Measurements from ENCODE around the gene REXO4. TPM values are rescaled to one million over a fixed set of nuclear protein-coding genes. Genes with fewer than 3 reads are reported as not detected.
"Not testable (repeated sequence)": the region's sequence is repeated elsewhere in the genome, so short reads cannot be mapped to it uniquely, and the experiment has no call there.

Gene REXO4
- total and polyA plus RNA-seq, 7 donors, result 13.2 to 25.9 (median 18.3) TPM

GRCh38 chr9:133454325-133454724 lies 36.5 kb upstream of the REXO4 start:
- Histone ChIP-seq H3K36me3 (no peaks in the 10 kb centered on the region), H3K27ac (no peak overlapping the region), H3K9me3 (no peaks in the 10 kb centered on the region), H3K4me3 (no peak overlapping the region), H3K27me3 (no peaks in the 10 kb centered on the region), H3K4me1 (peaks cover 0 to 8% (median 7%) of the 10 kb centered on the region in 4 donors)
- 88 to 91% methylated on average over 19 of the region's 19 CpGs for WGBS, 2 donors
- TF ChIP-seq POLR2AphosphoS5 (IDR thresholded peaks at IDR 0.05), result no peak
- no peak for TF ChIP-seq POLR2A (IDR thresholded peaks at IDR 0.05)
- TF ChIP-seq CTCF (IDR thresholded peaks at IDR 0.05), result no peak
- TF ChIP-seq EP300 (IDR thresholded peaks at IDR 0.05), result no peak
- DNase-seq, result no peak
- intact Hi-C loops (cut with DNase I), result no loop called here

GRCh38 chr9:133453651-133454050 lies 35.8 kb upstream of the REXO4 start:
- H3K4me1 ChIP-seq, result peaks cover 0 to under 1% (median under 1%) of the 10 kb centered on the region in 4 donors
- no peaks in the 10 kb centered on the region for H3K9me3 ChIP-seq
- TF ChIP-seq POLR2A (IDR thresholded peaks at IDR 0.05), result no peak
- no peak for TF ChIP-seq EP300 (IDR thresholded peaks at IDR 0.05)
- no peak for TF ChIP-seq POLR2AphosphoS5 (IDR thresholded peaks at IDR 0.05)
- no peak for TF ChIP-seq CTCF (IDR thresholded peaks at IDR 0.05)
- WGBS, 2 donors, result 87 to 91% methylated on average over 11 of the region's 11 CpGs
- no peak overlapping the region for H3K27ac ChIP-seq
- no peaks in the 10 kb centered on the region for H3K36me3 ChIP-seq
- DNase-seq, result no peak
- intact Hi-C loops (cut with DNase I), result no loop called here
- no peak overlapping the region for H3K4me3 ChIP-seq
- H3K27me3 ChIP-seq, result no peaks in the 10 kb centered on the region

GRCh38 chr9:133452562-133452961 lies 34.8 kb upstream of the REXO4 start:
- H3K4me1 ChIP-seq, result no peaks in the 10 kb centered on the region
- no peak overlapping the region for H3K27ac ChIP-seq
- no peaks in the 10 kb centered on the region for H3K9me3 ChIP-seq
- no peaks in the 10 kb centered on the region for H3K27me3 ChIP-seq
- intact Hi-C loops (cut with DNase I), result no loop called here
- no peak overlapping the region for H3K4me3 ChIP-seq
- no peak for DNase-seq
- H3K36me3 ChIP-seq, result no peaks in the 10 kb centered on the region
- 88 to 94% methylated on average over 7 of the region's 7 CpGs for WGBS, 2 donors
- TF ChIP-seq POLR2AphosphoS5 (IDR thresholded peaks at IDR 0.05) (no peak), CTCF (IDR thresholded peaks at IDR 0.05) (no peak), EP300 (IDR thresholded peaks at IDR 0.05) (no peak), POLR2A (IDR thresholded peaks at IDR 0.05) (no peak)

- H3K4me1 ChIP-seq; H3K27me3 ChIP-seq; H3K27ac ChIP-seq; H3K36me3 ChIP-seq; H3K9me3 ChIP-seq; intact Hi-C loops (cut with DNase I); DNase-seq; H3K4me3 ChIP-seq: not testable (repeated sequence)
- 84 to 92% methylated on average over 5 of the region's 5 CpGs for WGBS, 2 donors
Observed at GRCh38 chr9:133451865-133452264, 34.1 kb upstream of the REXO4 start.

- H3K9me3 ChIP-seq, result no peaks in the 10 kb centered on the region
- no peaks in the 10 kb centered on the region for H3K27me3 ChIP-seq
- no peaks in the 10 kb centered on the region for H3K36me3 ChIP-seq
- DNase-seq, result no peak
- H3K4me3 ChIP-seq, result no peak overlapping the region
- 45 to 82% methylated on average over 12 of the region's 12 CpGs for WGBS, 2 donors
- H3K27ac ChIP-seq, result no peak overlapping the region
- no peak for TF ChIP-seq POLR2AphosphoS5 (IDR thresholded peaks at IDR 0.05)
- no peak for TF ChIP-seq EP300 (IDR thresholded peaks at IDR 0.05)
- H3K4me1 ChIP-seq, result no peaks in the 10 kb centered on the region
- intact Hi-C loops (cut with DNase I), result no loop called here
Observed at GRCh38 chr9:133449760-133450159, 31.9 kb upstream of the REXO4 start.

- no peaks in the 10 kb centered on the region for H3K4me1 ChIP-seq
- intact Hi-C loops (cut with DNase I), result no loop called here
- 62 to 85% methylated on average over 13 of the region's 13 CpGs for WGBS, 2 donors
- H3K27ac ChIP-seq, result no peak overlapping the region
- H3K9me3 ChIP-seq, result no peaks in the 10 kb centered on the region
- no peaks in the 10 kb centered on the region for H3K27me3 ChIP-seq
- H3K36me3 ChIP-seq, result no peaks in the 10 kb centered on the region
- TF ChIP-seq POLR2AphosphoS5 (IDR thresholded peaks at IDR 0.05) (no peak), EP300 (IDR thresholded peaks at IDR 0.05) (no peak), POLR2A (IDR thresholded peaks at IDR 0.05) (no peak)
- no peak for DNase-seq
- no peak overlapping the region for H3K4me3 ChIP-seq
Observed at GRCh38 chr9:133448487-133448972, 30.7 kb upstream of the REXO4 start.

Measured in sigmoid colon (tissue), 7 donors.